KMS-11 (cell line): ENCODE data around the gene RASGRF2.

Source experiments
- H2AFZ ChIP-seq: fragments of 200-600 bp; sonication (generic); 2 replicates; pipeline ENCODE4 v1.6.1; 2016; ENCODE audit warnings: antibody characterized with exemption, mixed run types, low read depth
- H3K27ac ChIP-seq: fragments of 200-600 bp; sonication (generic); 2 replicates; pipeline ENCODE4 v1.6.1; 2016; ENCODE audit warnings: mild to moderate bottlenecking, mixed run types
- H3K27me3 ChIP-seq: fragments of 200-600 bp; sonication (generic); 2 replicates; pipeline ENCODE4 v1.6.1; 2017; ENCODE audit warnings: mild to moderate bottlenecking, low read depth, mixed run types, moderate library complexity; ENCODE audit not compliant: insufficient read depth
- H3K36me3 ChIP-seq: fragments of 200-600 bp; sonication (generic); 2 replicates; pipeline ENCODE4 v1.6.1; 2017; ENCODE audit warnings: mild to moderate bottlenecking, mixed run types; ENCODE audit not compliant: insufficient read depth
- H3K4me1 ChIP-seq: fragments of 200-600 bp; sonication (generic); 2 replicates; pipeline ENCODE4 v1.6.1; 2016; ENCODE audit warnings: mild to moderate bottlenecking, low read depth, mixed run types; ENCODE audit not compliant: poor library complexity, severe bottlenecking
- H3K4me2 ChIP-seq: fragments of 200-600 bp; sonication (generic); 2 replicates; pipeline ENCODE4 v1.7.0; 2016; ENCODE audit warnings: mild to moderate bottlenecking, mixed run types
- H3K4me3 ChIP-seq: fragments of 200-600 bp; sonication (generic); IDR thresholded peaks from 2 replicates; pipeline ENCODE4 v1.6.1; 2017; ENCODE audit warnings: low read depth, low read length, mixed read lengths; ENCODE audit not compliant: insufficient read depth
- H3K79me2 ChIP-seq: fragments of 200-600 bp; sonication (generic); 2 replicates; pipeline ENCODE4 v1.6.1; 2016; ENCODE audit warnings: low read depth, mixed run types; ENCODE audit not compliant: insufficient read depth
- H3K9ac ChIP-seq: fragments of 200-600 bp; sonication (generic); 2 replicates; pipeline ENCODE4 v1.6.1; 2016; ENCODE audit warnings: mild to moderate bottlenecking, mixed run types
- H4K20me1 ChIP-seq: fragments of 200-600 bp; sonication (generic); 2 replicates; pipeline ENCODE4 v1.6.1; 2016; ENCODE audit warnings: mild to moderate bottlenecking, mixed run types; ENCODE audit not compliant: insufficient read depth
- TF ChIP-seq, protein P1 (sequence below): fragments of 200-600 bp; sonication (generic); conservative IDR thresholded peaks from 2 replicates; pipeline ENCODE4 v1.6.1; 2017; ENCODE audit warnings: low read depth, mild to moderate bottlenecking, antibody characterized with exemption, low read length, moderate library complexity, mixed read lengths

The RASGRF2 gene

DNA sequence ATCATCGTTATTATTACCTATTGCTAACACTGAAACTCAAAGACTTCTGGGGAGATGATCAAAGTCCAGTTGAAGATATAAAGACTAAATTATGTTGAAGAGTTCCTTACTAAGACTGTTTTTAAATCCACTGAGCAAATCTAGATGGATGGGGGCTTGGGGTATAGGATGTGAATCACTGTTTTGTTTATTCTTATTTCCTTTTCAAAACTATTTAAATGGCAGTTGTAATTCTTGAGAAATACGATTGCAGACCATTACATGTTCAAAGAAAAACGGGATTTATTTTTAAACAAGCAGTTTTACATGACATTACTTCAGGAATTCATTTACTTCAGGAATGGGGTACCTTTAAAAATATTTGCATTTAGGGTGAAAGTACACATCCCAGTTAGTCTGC, 4.3 kb downstream of the RASGRF2 start:
- H3K79me2 ChIP-seq, result no peaks in the 10 kb centered on the region
- H4K20me1 ChIP-seq, result no peaks in the 10 kb centered on the region
- TF ChIP-seq, protein P1, sequence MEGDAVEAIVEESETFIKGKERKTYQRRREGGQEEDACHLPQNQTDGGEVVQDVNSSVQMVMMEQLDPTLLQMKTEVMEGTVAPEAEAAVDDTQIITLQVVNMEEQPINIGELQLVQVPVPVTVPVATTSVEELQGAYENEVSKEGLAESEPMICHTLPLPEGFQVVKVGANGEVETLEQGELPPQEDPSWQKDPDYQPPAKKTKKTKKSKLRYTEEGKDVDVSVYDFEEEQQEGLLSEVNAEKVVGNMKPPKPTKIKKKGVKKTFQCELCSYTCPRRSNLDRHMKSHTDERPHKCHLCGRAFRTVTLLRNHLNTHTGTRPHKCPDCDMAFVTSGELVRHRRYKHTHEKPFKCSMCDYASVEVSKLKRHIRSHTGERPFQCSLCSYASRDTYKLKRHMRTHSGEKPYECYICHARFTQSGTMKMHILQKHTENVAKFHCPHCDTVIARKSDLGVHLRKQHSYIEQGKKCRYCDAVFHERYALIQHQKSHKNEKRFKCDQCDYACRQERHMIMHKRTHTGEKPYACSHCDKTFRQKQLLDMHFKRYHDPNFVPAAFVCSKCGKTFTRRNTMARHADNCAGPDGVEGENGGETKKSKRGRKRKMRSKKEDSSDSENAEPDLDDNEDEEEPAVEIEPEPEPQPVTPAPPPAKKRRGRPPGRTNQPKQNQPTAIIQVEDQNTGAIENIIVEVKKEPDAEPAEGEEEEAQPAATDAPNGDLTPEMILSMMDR, result no peak
- H2AFZ ChIP-seq, result no peak overlapping the region
- no peaks in the 10 kb centered on the region for H3K36me3 ChIP-seq
- H3K27ac ChIP-seq, result no peak overlapping the region
- no peaks in the 10 kb centered on the region for H3K4me1 ChIP-seq
- no peak overlapping the region for H3K4me3 ChIP-seq
- no peak overlapping the region for H3K9ac ChIP-seq
- no peaks in the 10 kb centered on the region for H3K27me3 ChIP-seq
- no peak overlapping the region for H3K4me2 ChIP-seq

DNA sequence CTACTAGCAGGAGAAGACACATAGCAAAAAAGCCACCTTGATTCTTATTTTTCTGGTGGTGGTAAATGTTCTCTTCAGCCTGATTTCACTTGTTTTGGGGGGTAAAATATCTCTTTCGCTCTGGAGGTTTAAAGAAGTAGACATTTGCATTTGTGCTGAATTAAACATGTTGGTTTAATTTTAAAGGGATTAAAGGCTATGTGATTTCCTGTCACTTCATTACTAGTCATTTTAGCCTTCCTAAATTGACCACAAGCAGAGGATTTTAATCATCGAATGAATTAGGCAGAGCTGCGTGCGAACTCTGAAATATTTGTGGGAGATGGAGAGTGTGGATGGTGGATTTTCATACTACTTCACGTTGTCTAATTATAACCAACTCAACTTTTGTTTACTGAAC, 4.8 kb downstream of the RASGRF2 start:
- H2AFZ ChIP-seq, result no peak overlapping the region
- H3K27ac ChIP-seq, result no peak overlapping the region

DNA sequence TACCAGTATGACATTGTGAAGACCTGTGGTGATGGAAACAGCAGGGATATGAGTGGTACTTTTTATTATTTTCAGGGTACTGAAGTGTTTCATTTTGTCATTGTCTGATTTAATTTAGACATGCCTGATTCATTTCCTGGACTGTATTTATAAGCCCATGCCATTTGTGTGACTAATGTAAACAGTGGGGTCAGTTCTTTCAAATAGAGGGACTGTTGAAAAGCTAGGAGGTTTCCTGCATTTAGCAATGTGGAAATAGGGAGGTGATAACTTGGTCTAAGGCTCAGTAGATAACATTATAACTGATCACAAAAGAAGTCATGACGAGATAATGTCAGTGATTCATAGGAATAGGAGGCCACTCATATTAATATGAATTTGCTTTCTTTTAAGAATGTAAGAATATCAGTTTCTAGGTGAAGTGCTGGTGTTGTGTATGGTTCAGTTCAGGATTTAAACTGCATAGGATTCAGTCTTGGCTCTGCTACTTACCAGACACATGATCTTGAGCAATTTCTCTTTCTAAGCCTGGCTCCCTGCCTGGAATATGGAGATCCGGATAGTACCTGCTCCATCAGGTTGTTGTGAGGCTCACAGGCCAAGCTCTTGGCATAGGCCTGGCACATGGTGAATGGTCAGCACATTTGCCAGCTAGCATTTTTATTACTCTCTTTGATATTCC, 7.5 kb downstream of the RASGRF2 start:
- H3K27ac ChIP-seq, result no peak overlapping the region
- H3K79me2 ChIP-seq, result no peaks in the 10 kb centered on the region
- H3K27me3 ChIP-seq, result no peaks in the 10 kb centered on the region
- TF ChIP-seq, protein P1, result no peak
- H3K9ac ChIP-seq, result no peak overlapping the region
- no peak overlapping the region for H2AFZ ChIP-seq
- H3K4me1 ChIP-seq, result no peaks in the 10 kb centered on the region
- no peak overlapping the region for H3K4me3 ChIP-seq
- no peaks in the 10 kb centered on the region for H3K36me3 ChIP-seq
- H3K4me2 ChIP-seq, result no peak overlapping the region
- H4K20me1 ChIP-seq, result no peaks in the 10 kb centered on the region

More for the DNA sequence above, 4.8 kb downstream of the RASGRF2 start:
- TF ChIP-seq, protein P1, result no peak
- Histone ChIP-seq H4K20me1 (no peaks in the 10 kb centered on the region), H3K4me3 (no peak overlapping the region), H3K4me2 (no peak overlapping the region), H3K36me3 (no peaks in the 10 kb centered on the region), H3K79me2 (no peaks in the 10 kb centered on the region), H3K9ac (no peak overlapping the region), H3K4me1 (no peaks in the 10 kb centered on the region), H3K27me3 (no peaks in the 10 kb centered on the region)

DNA sequence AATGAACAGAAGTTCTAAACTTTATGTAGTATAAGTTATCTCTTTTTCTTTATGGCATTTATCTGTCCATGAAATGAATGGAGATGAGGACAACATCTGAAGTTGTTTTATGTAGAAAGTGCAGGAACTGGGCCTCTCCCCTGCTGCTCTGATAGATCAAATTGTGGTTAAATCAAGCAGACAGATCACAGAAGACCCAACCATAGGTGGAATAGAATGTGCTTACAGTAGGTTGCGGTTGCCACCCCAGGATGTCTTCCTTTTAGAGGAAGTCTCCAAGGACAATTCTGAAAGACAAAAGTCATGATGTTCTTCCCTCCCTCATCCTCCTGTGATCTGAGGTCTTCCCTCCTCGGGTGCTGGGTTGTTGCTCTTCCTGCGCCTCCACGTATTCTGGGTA, 12.9 kb downstream of the RASGRF2 start:
- H3K4me2 ChIP-seq, result no peak overlapping the region
- no peaks in the 10 kb centered on the region for H3K27me3 ChIP-seq
- H3K79me2 ChIP-seq, result no peaks in the 10 kb centered on the region
- TF ChIP-seq, protein P1, result no peak
- no peak overlapping the region for H3K27ac ChIP-seq
- no peak overlapping the region for H3K9ac ChIP-seq
- H3K4me3 ChIP-seq, result no peak overlapping the region
- no peaks in the 10 kb centered on the region for H4K20me1 ChIP-seq
- no peaks in the 10 kb centered on the region for H3K36me3 ChIP-seq
- H3K4me1 ChIP-seq, result no peaks in the 10 kb centered on the region
- H2AFZ ChIP-seq, result no peak overlapping the region
